ENCODE measurements around the gene FAM200B.

FAM200B gene

DNA sequence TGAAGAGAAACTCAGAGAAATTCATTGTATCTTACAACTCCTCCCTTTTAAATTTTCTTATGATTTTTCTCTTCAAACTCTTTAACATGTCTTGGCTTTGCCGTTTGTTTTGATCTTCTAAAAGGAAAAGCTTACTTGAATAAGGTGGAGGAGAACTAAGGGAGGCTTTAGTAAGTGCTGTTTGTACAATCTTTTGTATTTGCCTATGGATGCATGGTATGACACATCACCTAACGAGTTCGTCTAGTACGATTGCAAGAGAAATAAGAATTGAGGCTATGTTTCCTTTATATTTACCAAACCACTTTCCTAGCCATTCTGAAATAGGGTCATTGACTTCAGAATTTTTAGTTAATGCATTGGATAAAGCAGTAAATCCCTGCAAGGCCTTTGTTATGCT, 12.8 kb downstream of the FAM200B start:
- DNase-seq (no peak), ATAC-seq (ENCODE audit: insufficient read depth, low read depth) (no peak)
- peaks cover 12% of the 10 kb centered on the region for H3K4me1 ChIP-seq (ENCODE audit: insufficient read depth, low read length)
- TF ChIP-seq, protein P1, sequence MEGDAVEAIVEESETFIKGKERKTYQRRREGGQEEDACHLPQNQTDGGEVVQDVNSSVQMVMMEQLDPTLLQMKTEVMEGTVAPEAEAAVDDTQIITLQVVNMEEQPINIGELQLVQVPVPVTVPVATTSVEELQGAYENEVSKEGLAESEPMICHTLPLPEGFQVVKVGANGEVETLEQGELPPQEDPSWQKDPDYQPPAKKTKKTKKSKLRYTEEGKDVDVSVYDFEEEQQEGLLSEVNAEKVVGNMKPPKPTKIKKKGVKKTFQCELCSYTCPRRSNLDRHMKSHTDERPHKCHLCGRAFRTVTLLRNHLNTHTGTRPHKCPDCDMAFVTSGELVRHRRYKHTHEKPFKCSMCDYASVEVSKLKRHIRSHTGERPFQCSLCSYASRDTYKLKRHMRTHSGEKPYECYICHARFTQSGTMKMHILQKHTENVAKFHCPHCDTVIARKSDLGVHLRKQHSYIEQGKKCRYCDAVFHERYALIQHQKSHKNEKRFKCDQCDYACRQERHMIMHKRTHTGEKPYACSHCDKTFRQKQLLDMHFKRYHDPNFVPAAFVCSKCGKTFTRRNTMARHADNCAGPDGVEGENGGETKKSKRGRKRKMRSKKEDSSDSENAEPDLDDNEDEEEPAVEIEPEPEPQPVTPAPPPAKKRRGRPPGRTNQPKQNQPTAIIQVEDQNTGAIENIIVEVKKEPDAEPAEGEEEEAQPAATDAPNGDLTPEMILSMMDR (IDR thresholded peaks at IDR 0.05; ENCODE audit: borderline replicate concordance, extremely low read depth, low read length, poor library complexity, severe bottlenecking): no peak
- TF ChIP-seq EZH2 (IDR thresholded peaks at IDR 0.05; ENCODE audit: borderline replicate concordance, low read depth, low read length, severe bottlenecking): no peak
- no peaks in the 10 kb centered on the region for H4K20me1 ChIP-seq (ENCODE audit: insufficient read depth, low read length)
- H3K4me3 ChIP-seq (ENCODE audit: low read depth in 1 of 2, low read length in 2 of 2): no peak overlapping the region
- no peaks in the 10 kb centered on the region for H3K27me3 ChIP-seq (ENCODE audit: insufficient read depth, low read length, poor library complexity)
- H3K79me2 ChIP-seq (ENCODE audit: insufficient read depth, low read length): no peaks in the 10 kb centered on the region
- H3K36me3 ChIP-seq (ENCODE audit: insufficient read depth, low read length): no peaks in the 10 kb centered on the region
- no peak overlapping the region for H3K9ac ChIP-seq (ENCODE audit: low read depth, low read length)
- H3K9me3 ChIP-seq (ENCODE audit: insufficient read depth, low read length, severe bottlenecking): no peaks in the 10 kb centered on the region
- no peak overlapping the region for H3K27ac ChIP-seq (ENCODE audit: low read length)
- no peak overlapping the region for H2AFZ ChIP-seq (ENCODE audit: low read depth, low read length)
- H3K4me2 ChIP-seq (ENCODE audit: insufficient read depth, low read length): no peak overlapping the region

DNA sequence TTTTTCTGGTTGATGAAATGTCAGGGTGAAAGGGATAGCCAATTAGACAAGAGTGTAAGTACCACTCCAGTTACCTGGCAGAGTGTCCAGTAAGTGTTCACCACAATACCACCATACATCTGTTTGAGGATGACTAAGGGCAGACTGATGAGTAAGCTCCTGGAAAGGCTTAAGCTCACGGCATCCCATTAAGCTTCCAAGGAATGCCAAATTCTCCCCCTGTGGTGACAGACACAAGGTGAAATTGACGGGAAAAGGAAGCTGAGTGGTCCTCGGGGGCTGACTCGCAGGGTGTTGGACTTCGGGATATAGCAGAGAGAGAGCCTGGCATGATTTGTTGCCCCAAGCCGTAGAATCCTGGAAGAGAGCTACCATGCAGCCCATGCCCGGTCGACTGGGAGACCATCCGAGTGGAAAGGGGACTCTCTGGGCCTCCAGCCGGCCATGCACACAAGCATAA, 13.6 kb downstream of the FAM200B start:
- no peaks in the 10 kb centered on the region for H3K9me3 ChIP-seq (ENCODE audit: insufficient read depth, low read length, severe bottlenecking)
- peaks cover 12% of the 10 kb centered on the region for H3K4me1 ChIP-seq (ENCODE audit: insufficient read depth, low read length)
- DNase-seq: no peak
- no peak overlapping the region for H3K9ac ChIP-seq (ENCODE audit: low read depth, low read length)
- TF ChIP-seq, protein P1 (IDR thresholded peaks at IDR 0.05; ENCODE audit: borderline replicate concordance, extremely low read depth, low read length, poor library complexity, severe bottlenecking): no peak
- no peak for TF ChIP-seq EZH2 (IDR thresholded peaks at IDR 0.05; ENCODE audit: borderline replicate concordance, low read depth, low read length, severe bottlenecking)
- H2AFZ ChIP-seq (ENCODE audit: low read depth, low read length): no peak overlapping the region
- H3K4me2 ChIP-seq (ENCODE audit: insufficient read depth, low read length): no peak overlapping the region
- H3K79me2 ChIP-seq (ENCODE audit: insufficient read depth, low read length): no peaks in the 10 kb centered on the region
- no peaks in the 10 kb centered on the region for H3K36me3 ChIP-seq (ENCODE audit: insufficient read depth, low read length)
- H3K27ac ChIP-seq (ENCODE audit: low read length): no peak overlapping the region
- ATAC-seq (ENCODE audit: insufficient read depth, low read depth): no peak
- H3K27me3 ChIP-seq (ENCODE audit: insufficient read depth, low read length, poor library complexity): no peaks in the 10 kb centered on the region
- no peak overlapping the region for H3K4me3 ChIP-seq (ENCODE audit: low read depth in 1 of 2, low read length in 2 of 2)
- no peaks in the 10 kb centered on the region for H4K20me1 ChIP-seq (ENCODE audit: insufficient read depth, low read length)

DNA sequence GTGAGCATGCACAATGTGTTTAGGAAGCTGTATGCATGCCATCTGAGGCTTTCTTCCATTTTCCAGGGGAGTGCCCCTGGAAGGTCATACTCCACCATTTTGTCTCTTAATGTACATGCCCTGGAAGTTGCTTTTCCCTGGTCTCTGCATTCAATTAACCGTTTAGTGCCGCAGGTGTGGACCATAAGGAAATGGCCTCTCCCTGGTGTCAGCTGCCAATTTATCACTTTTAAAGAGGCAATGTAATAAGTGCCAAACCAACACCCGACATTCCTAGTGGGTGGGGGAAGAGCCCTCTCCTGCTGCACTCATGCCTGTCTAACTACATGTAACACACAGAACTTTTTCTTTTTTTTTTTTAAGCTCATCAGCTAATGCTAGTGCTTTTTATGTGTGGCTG, 14.1 kb downstream of the FAM200B start:
- Histone ChIP-seq H3K4me2 (ENCODE audit: insufficient read depth, low read length) (no peak overlapping the region), H2AFZ (ENCODE audit: low read depth, low read length) (no peak overlapping the region)

More for the DNA sequence above, 14.1 kb downstream of the FAM200B start:
- Histone ChIP-seq H3K9me3 (ENCODE audit: insufficient read depth, low read length, severe bottlenecking) (no peaks in the 10 kb centered on the region), H3K9ac (ENCODE audit: low read depth, low read length) (no peak overlapping the region), H4K20me1 (ENCODE audit: insufficient read depth, low read length) (no peaks in the 10 kb centered on the region), H3K4me3 (ENCODE audit: low read depth in 1 of 2, low read length in 2 of 2) (no peak overlapping the region), H3K4me1 (ENCODE audit: insufficient read depth, low read length) (peaks cover 12% of the 10 kb centered on the region), H3K27ac (ENCODE audit: low read length) (no peak overlapping the region), H3K27me3 (ENCODE audit: insufficient read depth, low read length, poor library complexity) (no peaks in the 10 kb centered on the region), H3K79me2 (ENCODE audit: insufficient read depth, low read length) (no peaks in the 10 kb centered on the region), H3K36me3 (ENCODE audit: insufficient read depth, low read length) (no peaks in the 10 kb centered on the region)
- ATAC-seq (ENCODE audit: insufficient read depth, low read depth): no peak
- DNase-seq: no peak
- TF ChIP-seq EZH2 (IDR thresholded peaks at IDR 0.05; ENCODE audit: borderline replicate concordance, low read depth, low read length, severe bottlenecking): no peak
- TF ChIP-seq, protein P1 (IDR thresholded peaks at IDR 0.05; ENCODE audit: borderline replicate concordance, extremely low read depth, low read length, poor library complexity, severe bottlenecking): no peak
